HEK293 (cell line): ENCODE measurements around the gene CYRIA.

Source experiments
- CTCF ChIA-PET: fragments of 350-600 bp; formaldehyde crosslinking; extraction: SDS; loops from one replicate; lab custom pipeline; 2021; ENCODE audit warnings: antibody characterized with exemption; lab: Yijun Ruan, JAX
- POLR2A ChIA-PET: fragments of 300-600 bp; formaldehyde crosslinking; extraction: SDS; loops from one replicate; lab custom pipeline; 2020; ENCODE audit warnings: antibody characterized with exemption, inconsistent platforms; lab: Yijun Ruan, JAX
- H3K27ac ChIP-seq: fragments of 200-500 bp; sonication (Bioruptor generic); 2 replicates; pipeline ENCODE4 v1.5.1; 2014; ENCODE audit warnings: low read depth, low read length, control low read depth, inconsistent platforms; ENCODE audit errors: extremely low read depth
- H3K36me3 ChIP-seq, 2 experiments: fragments of 200-500 bp in 1 of 2; sonication (Bioruptor generic) in 1 of 2; 1 replicate in 1 of 2; 2 replicates in 1 of 2; pipeline ENCODE4 v1.5.1; 2014 to 2017; ENCODE audit warnings: inconsistent platforms in 2 of 2, low read length in 2 of 2; ENCODE audit not compliant: control insufficient read depth in 2 of 2, insufficient read depth in 1 of 2
- H3K4me1 ChIP-seq: fragments of 200-500 bp; sonication (Bioruptor generic); 2 replicates; pipeline ENCODE4 v1.5.1; 2014; ENCODE audit warnings: mild to moderate bottlenecking, low read length, inconsistent platforms; ENCODE audit not compliant: control insufficient read depth, insufficient read depth
- H3K4me3 ChIP-seq: 2 replicates; pipeline ENCODE4 v1.5.1; 2011; ENCODE audit warnings: low read depth, mild to moderate bottlenecking, control low read depth, low read length, moderate library complexity
- H3K9me3 ChIP-seq: fragments of 200-500 bp; sonication (Bioruptor generic); 2 replicates; pipeline ENCODE4 v1.5.1; 2014; ENCODE audit warnings: low read depth, low read length, inconsistent platforms; ENCODE audit not compliant: control insufficient read depth, insufficient read depth
- OVOL3 ChIP-seq: fragments of 450-650 bp; formaldehyde crosslinking; IDR thresholded peaks from 2 replicates; pipeline ENCODE4 v1.5.1; 2016; ENCODE audit warnings: missing biosample characterization, missing genetic modification characterization
- PBX3 ChIP-seq: sonication (generic); formaldehyde crosslinking; IDR thresholded peaks from 2 replicates; pipeline ENCODE4 v1.8.1; 2022; ENCODE audit warnings: mild to moderate bottlenecking, moderate library complexity, missing genetic modification reagents
- YY1 ChIP-seq: fragments of 450-650 bp; formaldehyde crosslinking; IDR thresholded peaks from 2 replicates; pipeline ENCODE4 v1.5.1; 2018; ENCODE audit warnings: missing biosample characterization, missing genetic modification characterization
- ZBTB10 ChIP-seq: fragments of 450-650 bp; formaldehyde crosslinking; IDR thresholded peaks from 2 replicates; pipeline ENCODE4 v1.5.1; 2016; ENCODE audit warnings: missing biosample characterization, missing genetic modification characterization
- ZEB2 ChIP-seq: fragments of 450-650 bp; formaldehyde crosslinking; IDR thresholded peaks from 2 replicates; pipeline ENCODE4 v1.5.1; 2016; ENCODE audit warnings: missing biosample characterization, missing genetic modification characterization
- ZFP37 ChIP-seq: fragments of 450-650 bp; formaldehyde crosslinking; IDR thresholded peaks from 2 replicates; pipeline ENCODE4 v1.5.1; 2016; ENCODE audit warnings: missing biosample characterization, missing genetic modification characterization
- ZNF146 ChIP-seq: fragments of 450-650 bp; formaldehyde crosslinking; IDR thresholded peaks from 2 replicates; pipeline ENCODE4 v1.5.1; 2016; ENCODE audit warnings: missing biosample characterization, missing genetic modification characterization
- ZNF211 ChIP-seq: fragments of 450-650 bp; formaldehyde crosslinking; IDR thresholded peaks from 2 replicates; pipeline ENCODE4 v1.5.1; 2016; ENCODE audit warnings: low read depth, missing biosample characterization, missing genetic modification characterization
- ZNF341 ChIP-seq: fragments of 450-650 bp; formaldehyde crosslinking; IDR thresholded peaks from 2 replicates; pipeline ENCODE4; 2016; ENCODE audit warnings: low read depth, missing biosample characterization, missing genetic modification characterization
- ZNF501 ChIP-seq: fragments of 450-650 bp; formaldehyde crosslinking; IDR thresholded peaks from 2 replicates; pipeline ENCODE4 v1.5.1; 2016; ENCODE audit warnings: missing biosample characterization, missing genetic modification characterization
- ZNF660 ChIP-seq: fragments of 450-650 bp; IDR thresholded peaks from 2 replicates; pipeline ENCODE4 v1.5.1; 2018; ENCODE audit warnings: missing biosample characterization, mild to moderate bottlenecking, missing genetic modification characterization
- ZNF704 ChIP-seq: fragments of 450-650 bp; formaldehyde crosslinking; IDR thresholded peaks from 2 replicates; pipeline ENCODE4 v1.5.1; 2016; ENCODE audit warnings: missing biosample characterization, missing genetic modification characterization
- ZSCAN18 ChIP-seq: fragments of 450-650 bp; formaldehyde crosslinking; IDR thresholded peaks from 2 replicates; pipeline ENCODE4 v1.5.1; 2016; ENCODE audit warnings: missing biosample characterization, missing genetic modification characterization

Gene CYRIA

GRCh38 chr2:16619576-16620245 is 45.9 kb downstream of the CYRIA start:
- Histone ChIP-seq H3K9me3 (no peaks in the 10 kb centered on the region), H3K4me1 (peaks cover under 1% of the 10 kb centered on the region), H3K36me3 (peaks cover 0 to 41% of the 10 kb centered on the region in 2 experiments; a peak in 1 of 3 replicates), H3K4me3 (no peak overlapping the region), H3K27ac (no peak overlapping the region)
- CTCF ChIA-PET: interaction anchor here (1.2 to 9.1 kb wide), 4 partner anchors 11 to 136 kb away, joined by 3 to 135 read pairs (median 10); no protein-coding TSS in a partner anchor
- TF ChIP-seq ZNF704 (tag by site-specific recombination): no peak
- TF ChIP-seq ZNF146: no peak
- TF ChIP-seq ZNF211 (tag by site-specific recombination): no peak
- TF ChIP-seq ZNF501 (tag by site-specific recombination): no peak
- no peak for TF ChIP-seq ZSCAN18 (tag by site-specific recombination)
- no peak for TF ChIP-seq YY1 (tag by site-specific recombination)
- TF ChIP-seq PBX3 (CRISPR knock-in tag): no peak
- TF ChIP-seq ZEB2 (tag by site-specific recombination): no peak
- no peak for TF ChIP-seq ZNF341 (tag by site-specific recombination)
- no peak for TF ChIP-seq ZBTB10 (tag by site-specific recombination)
- TF ChIP-seq OVOL3: no peak
- POLR2A ChIA-PET: no interaction called here

GRCh38 chr2:16617282-16618266 is 48.1 kb downstream of the CYRIA start:
- ChIA-PET POLR2A (no interaction called here), CTCF (interaction anchor here (0.5 to 9.1 kb wide), 14 partner anchors 9 to 1256 kb away, joined by 3 to 135 read pairs (median 4); no protein-coding TSS in a partner anchor)
- H3K36me3 ChIP-seq: peaks cover 0 to 29% of the 10 kb centered on the region in 2 experiments; a peak in 1 of 3 replicates
- H3K4me1 ChIP-seq: peaks cover 11% of the 10 kb centered on the region
- no peak overlapping the region for H3K4me3 ChIP-seq
- TF ChIP-seq ZFP37 (tag by site-specific recombination) (no peak), ZNF660 (tag by site-specific recombination) (peak; percentile 92)
- H3K27ac ChIP-seq: no peak overlapping the region
- no peaks in the 10 kb centered on the region for H3K9me3 ChIP-seq
